ENCODE results near the gene EMSY.

DNA sequence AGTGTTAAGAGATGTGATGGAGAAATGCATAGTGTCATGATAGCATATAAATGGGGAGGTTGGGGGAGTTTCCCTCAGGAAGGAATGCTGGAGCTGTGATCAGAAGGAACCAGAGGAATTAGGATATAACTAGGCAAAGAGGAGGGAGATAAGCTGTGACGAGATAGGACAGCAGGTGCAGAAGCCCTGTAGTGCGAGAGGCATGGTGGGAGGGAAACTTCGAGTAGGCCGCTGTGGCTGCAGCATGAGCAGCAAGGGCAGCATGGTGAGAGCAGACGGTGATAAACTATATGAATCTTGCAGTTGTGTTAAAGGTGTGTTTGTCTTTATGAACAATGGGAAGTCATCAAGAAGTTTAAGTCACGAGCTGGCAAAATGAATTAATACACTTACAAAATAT, 109.9 kb downstream of the EMSY start:
- TF ChIP-seq POLR2AphosphoS5 (IDR thresholded peaks at IDR 0.05): no peak
- TF ChIP-seq, protein P1, sequence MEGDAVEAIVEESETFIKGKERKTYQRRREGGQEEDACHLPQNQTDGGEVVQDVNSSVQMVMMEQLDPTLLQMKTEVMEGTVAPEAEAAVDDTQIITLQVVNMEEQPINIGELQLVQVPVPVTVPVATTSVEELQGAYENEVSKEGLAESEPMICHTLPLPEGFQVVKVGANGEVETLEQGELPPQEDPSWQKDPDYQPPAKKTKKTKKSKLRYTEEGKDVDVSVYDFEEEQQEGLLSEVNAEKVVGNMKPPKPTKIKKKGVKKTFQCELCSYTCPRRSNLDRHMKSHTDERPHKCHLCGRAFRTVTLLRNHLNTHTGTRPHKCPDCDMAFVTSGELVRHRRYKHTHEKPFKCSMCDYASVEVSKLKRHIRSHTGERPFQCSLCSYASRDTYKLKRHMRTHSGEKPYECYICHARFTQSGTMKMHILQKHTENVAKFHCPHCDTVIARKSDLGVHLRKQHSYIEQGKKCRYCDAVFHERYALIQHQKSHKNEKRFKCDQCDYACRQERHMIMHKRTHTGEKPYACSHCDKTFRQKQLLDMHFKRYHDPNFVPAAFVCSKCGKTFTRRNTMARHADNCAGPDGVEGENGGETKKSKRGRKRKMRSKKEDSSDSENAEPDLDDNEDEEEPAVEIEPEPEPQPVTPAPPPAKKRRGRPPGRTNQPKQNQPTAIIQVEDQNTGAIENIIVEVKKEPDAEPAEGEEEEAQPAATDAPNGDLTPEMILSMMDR (IDR thresholded peaks at IDR 0.05): no peak
